ENCODE results near the gene MTHFR. TPM values are rescaled to one million over a fixed set of nuclear protein-coding genes. Genes with fewer than 3 reads are reported as not detected.

Gene MTHFR
- total RNA-seq, 2 donors from 2014 or later: 30.3 to 81.4 TPM

GRCh38 chr1:11738783-11739182 is 67.0 kb downstream of the MTHFR start:
- no peak overlapping the region for H3K4me3 ChIP-seq
- H3K27me3 ChIP-seq (replicated peaks; ENCODE audit: insufficient read depth): no peaks in the 10 kb centered on the region
- TF ChIP-seq CTCF (IDR thresholded peaks at IDR 0.05): no peak
- no peak for DNase-seq (ENCODE audit: low spot score)
- no peak for ATAC-seq (ENCODE audit: insufficient number of reproducible peaks, low FRiP score, low read depth)
- no peak overlapping the region for H3K27ac ChIP-seq
- H3K9me3 ChIP-seq: no peaks in the 10 kb centered on the region
- H3K4me1 ChIP-seq (ENCODE audit: control insufficient read depth in 1 of 2, low read depth in 2 of 2): peaks cover 12% of the 10 kb centered on the region in 2 donors
- no peaks in the 10 kb centered on the region for H3K36me3 ChIP-seq

- H3K27me3 ChIP-seq (replicated peaks; ENCODE audit: insufficient read depth): no peaks in the 10 kb centered on the region
- H3K4me3 ChIP-seq: no peak overlapping the region
- no peak for DNase-seq (ENCODE audit: low spot score)
- TF ChIP-seq CTCF (IDR thresholded peaks at IDR 0.05): no peak
- no peaks in the 10 kb centered on the region for H3K36me3 ChIP-seq
- H3K27ac ChIP-seq: no peak overlapping the region
- no peak for ATAC-seq (ENCODE audit: insufficient number of reproducible peaks, low FRiP score, low read depth)
- H3K4me1 ChIP-seq (ENCODE audit: control insufficient read depth in 1 of 2, low read depth in 2 of 2): peaks cover 12% of the 10 kb centered on the region in 2 donors
- H3K9me3 ChIP-seq: no peaks in the 10 kb centered on the region
Observed at GRCh38 chr1:11738096-11738495, 67.7 kb downstream of the MTHFR start.

- H3K9me3 ChIP-seq: no peaks in the 10 kb centered on the region
- peak overlapping the region; percentile 96 for H3K4me3 ChIP-seq
- H3K36me3 ChIP-seq: no peaks in the 10 kb centered on the region
- DNase-seq (ENCODE audit: low spot score): peak; percentile 43
- H3K4me1 ChIP-seq (ENCODE audit: control insufficient read depth in 1 of 2, low read depth in 2 of 2): peaks cover 16 to 20% of the 10 kb centered on the region in 2 donors
- no peaks in the 10 kb centered on the region for H3K27me3 ChIP-seq (replicated peaks; ENCODE audit: insufficient read depth)
- no peak for TF ChIP-seq CTCF (IDR thresholded peaks at IDR 0.05)
- peak overlapping the region; percentile 77 to 86 for H3K27ac ChIP-seq
- peak; percentile 58 for ATAC-seq (ENCODE audit: insufficient number of reproducible peaks, low FRiP score, low read depth)
Observed at GRCh38 chr1:11736746-11737639, 68.8 kb downstream of the MTHFR start.

- peak within 1 kb of the TSS; percentile 77 to 86 for H3K27ac ChIP-seq
- peak within 1 kb of the TSS; percentile 96 for H3K4me3 ChIP-seq
- ATAC-seq (ENCODE audit: insufficient number of reproducible peaks, low FRiP score, low read depth): peak; percentile 42
- H3K9me3 ChIP-seq: no peaks in the 10 kb centered on the region
- TF ChIP-seq CTCF (IDR thresholded peaks at IDR 0.05): peak; percentile 11
- no peaks in the 10 kb centered on the region for H3K36me3 ChIP-seq
- peaks cover 18 to 24% of the 10 kb centered on the region in 2 donors for H3K4me1 ChIP-seq (ENCODE audit: control insufficient read depth in 1 of 2, low read depth in 2 of 2)
- no peaks in the 10 kb centered on the region for H3K27me3 ChIP-seq (replicated peaks; ENCODE audit: insufficient read depth)
- DNase-seq (ENCODE audit: low spot score): peak; percentile 78
Observed at GRCh38 chr1:11735854-11736745, 69.7 kb downstream of the MTHFR start, which contains the start of gene AGTRAP. AGTRAP (plus strand) TSS chr1:11736136; CDS start chr1:11736209, 73 bp downstream.

Other genes starting within 250 kb of the MTHFR start
- gene FBXO2, start 151.5 kb downstream of the MTHFR start, total RNA-seq: 10 to 100 TPM in 1 of 2 donors, 1 to 10 TPM in 1; 3.8 to 12.9 TPM
- gene FBXO44, start 151.1 kb downstream of the MTHFR start, total RNA-seq: 10 to 100 TPM; 21.9 to 35.2 TPM
- 10 to 100 TPM in 1 of 2 donors, 1 to 10 TPM in 1; 9.4 to 11.5 TPM for gene FBXO6, start 141.8 kb downstream of the MTHFR start, total RNA-seq
- gene MAD2L2, start 124.8 kb downstream of the MTHFR start, total RNA-seq: 10 to 100 TPM; 26.9 to 27.3 TPM
- gene DRAXIN, start 114.3 kb downstream of the MTHFR start, total RNA-seq: under 1 TPM in 1 of 2 donors, not detected in 1; 0.35 TPM
- gene AGTRAP, start 69.8 kb downstream of the MTHFR start, total RNA-seq: 10 to 100 TPM; 44.1 to 44.2 TPM
- 1 to 10 TPM in 1 of 2 donors, not detected in 1; 4.2 TPM for gene C1orf167, start 43.8 kb downstream of the MTHFR start, total RNA-seq
- gene CLCN6, start 227 bp upstream of the MTHFR start, total RNA-seq: 10 to 100 TPM; 27.5 to 31.5 TPM
- not detected for gene NPPA, start 41.8 kb upstream of the MTHFR start, total RNA-seq
- gene NPPB, start 53.0 kb upstream of the MTHFR start, total RNA-seq: not detected
- 100 to 1,000 TPM in 1 of 2 donors, 10 to 100 TPM in 1; 86.1 to 110 TPM for gene KIAA2013, start 120.5 kb upstream of the MTHFR start, total RNA-seq
- 100 to 1,000 TPM in 1 of 2 donors, 10 to 100 TPM in 1; 71.3 to 123 TPM for gene PLOD1, start 128.8 kb upstream of the MTHFR start, total RNA-seq
- gene MFN2, start 174.5 kb upstream of the MTHFR start, total RNA-seq: 10 to 100 TPM; 48.7 to 50.1 TPM
- 10 to 100 TPM; 33.7 to 53.1 TPM for gene MIIP, start 213.5 kb upstream of the MTHFR start, total RNA-seq

Measured in thoracic aorta (tissue), 2 donors.